IMR-90 (cell line): ENCODE data around the gene CGB1. TPM values are rescaled to one million over a fixed set of nuclear protein-coding genes. Genes with fewer than 3 reads are reported as not detected.
A peak's percentile ranks its signal among the peaks of the same experiment; 100 is the strongest.

Experiments used
- ATAC-seq: fragments of 200-7000 bp; cut with Tn5 transposase; 2 replicates; pipeline ENCODE4 v1.9.1; 2020; ENCODE audit warnings: low read depth, mild to moderate bottlenecking, moderate library complexity
- BruUV-seq: library from RNA; stranded (reverse); fragments of 400-500 nt; replicated peaks from 2 replicates; lab custom pipeline; 2021; lab: Mats Ljungman, UMichigan
- CTCF ChIA-PET: fragments of 300-600 bp; formaldehyde crosslinking; extraction: SDS; loops from one replicate; lab custom pipeline; 2021; ENCODE audit warnings: antibody characterized with exemption; lab: Yijun Ruan, JAX
- POLR2A ChIA-PET: fragments of 300-600 bp; sonication (Branson Sonifier 250); formaldehyde crosslinking; loops from one replicate; lab custom pipeline; 2022; ENCODE audit warnings: antibody characterized with exemption; ENCODE audit not compliant: unreplicated experiment; lab: Charles Lee
- DNase-seq: peaks from one replicate; pipeline ENCODE4 v3.0.0; 2013
- H2AFZ ChIP-seq: replicated peaks from 2 replicates; pipeline ENCODE3; 2013; ENCODE audit warnings: low read length, mild to moderate bottlenecking; ENCODE audit not compliant: poor library complexity
- H2AK5ac ChIP-seq: 2 replicates; pipeline ENCODE4 v1.6.1; 2013; ENCODE audit warnings: low read depth, low read length, inconsistent platforms
- H2AK9ac ChIP-seq: replicated peaks from 2 replicates; pipeline ENCODE3; 2013; ENCODE audit warnings: mild to moderate bottlenecking, low read depth, low read length, moderate library complexity; ENCODE audit not compliant: poor library complexity
- H2BK120ac ChIP-seq: 2 replicates; pipeline ENCODE4 v1.6.1; 2013; ENCODE audit warnings: low read depth, low read length, inconsistent platforms
- H2BK15ac ChIP-seq: 3 replicates; pipeline ENCODE4 v1.6.1; 2013; ENCODE audit warnings: low read depth, low read length, inconsistent platforms
- H2BK20ac ChIP-seq: 2 replicates; pipeline ENCODE4 v1.6.1; 2013; ENCODE audit warnings: low read depth, mild to moderate bottlenecking, inconsistent platforms, low read length, moderate library complexity
- H2BK5ac ChIP-seq: 2 replicates; pipeline ENCODE4 v1.6.1; 2013; ENCODE audit warnings: mild to moderate bottlenecking, low read depth, low read length, inconsistent platforms; ENCODE audit not compliant: poor library complexity, severe bottlenecking
- H3K14ac ChIP-seq: replicated peaks from 2 replicates; pipeline ENCODE4 v1.6.1; 2013; ENCODE audit warnings: low read depth, low read length, inconsistent platforms
- H3K18ac ChIP-seq: 2 replicates; pipeline ENCODE4 v1.6.1; 2013; ENCODE audit warnings: low read depth, low read length, control low read depth
- H3K23ac ChIP-seq: 2 replicates; pipeline ENCODE4 v1.6.1; 2013; ENCODE audit warnings: low read depth, low read length, inconsistent platforms
- H3K27ac ChIP-seq: 2 replicates; pipeline ENCODE4 v1.5.1; 2013; ENCODE audit warnings: mild to moderate bottlenecking, control low read depth, low read length; ENCODE audit not compliant: insufficient read depth
- H3K27me3 ChIP-seq: 2 replicates; pipeline ENCODE4 v1.6.1; 2013; ENCODE audit warnings: low read length; ENCODE audit not compliant: control insufficient read depth, insufficient read depth
- H3K36me3 ChIP-seq: 2 replicates; pipeline ENCODE4 v1.6.1; 2013; ENCODE audit warnings: low read length, mixed read lengths; ENCODE audit not compliant: control insufficient read depth, insufficient read depth
- H3K4ac ChIP-seq: 2 replicates; pipeline ENCODE4 v1.6.1; 2013; ENCODE audit warnings: low read depth, low read length, inconsistent platforms
- H3K4me1 ChIP-seq: 2 replicates; pipeline ENCODE4 v1.6.1; 2013; ENCODE audit warnings: low read length, mixed read lengths; ENCODE audit not compliant: control insufficient read depth, insufficient read depth
- H3K4me2 ChIP-seq: 2 replicates; pipeline ENCODE4 v1.6.1; 2013; ENCODE audit warnings: low read depth, mild to moderate bottlenecking, control low read depth, low read length, moderate library complexity
- H3K4me3 ChIP-seq: 2 replicates; pipeline ENCODE4 v1.5.1; 2013; ENCODE audit warnings: low read depth, mild to moderate bottlenecking, control low read depth, low read length, moderate library complexity; ENCODE audit not compliant: insufficient read depth
- H3K56ac ChIP-seq: 2 replicates; pipeline ENCODE4 v1.6.1; 2013; ENCODE audit warnings: low read length, inconsistent platforms; ENCODE audit not compliant: insufficient read depth; ENCODE audit errors: extremely low read depth
- H3K79me1 ChIP-seq, 2 experiments: 2 replicates each; pipeline ENCODE4 v1.6.1; 2013; ENCODE audit warnings: low read length in 2 of 2, inconsistent platforms in 1 of 2, low read depth in 1 of 2
- H3K9ac ChIP-seq: 2 replicates; pipeline ENCODE4 v1.6.1; 2013; ENCODE audit warnings: low read depth, low read length, control low read depth
- H3K9me1 ChIP-seq: 2 replicates; pipeline ENCODE4 v1.6.1; 2013; ENCODE audit warnings: low read length, inconsistent platforms; ENCODE audit not compliant: insufficient read depth
- H3K9me3 ChIP-seq: 2 replicates; pipeline ENCODE4 v1.6.1; 2013; ENCODE audit warnings: low read length; ENCODE audit not compliant: control insufficient read depth, insufficient read depth
- H4K20me1 ChIP-seq: 2 replicates; pipeline ENCODE4 v1.6.1; 2013; ENCODE audit warnings: low read length, inconsistent platforms; ENCODE audit not compliant: insufficient read depth
- H4K5ac ChIP-seq: 2 replicates; pipeline ENCODE4 v1.6.1; 2013; ENCODE audit warnings: mild to moderate bottlenecking, low read depth, low read length, control low read depth
- H4K8ac ChIP-seq, 2 experiments: 2 replicates each; pipeline ENCODE4 v1.6.1; 2013; ENCODE audit warnings: low read depth in 2 of 2, low read length in 2 of 2, control low read depth in 1 of 2, inconsistent platforms in 1 of 2
- H4K91ac ChIP-seq: 2 replicates; pipeline ENCODE4 v1.6.1; 2013; ENCODE audit warnings: low read depth, low read length, inconsistent platforms; ENCODE audit not compliant: insufficient read depth
- BHLHE40 ChIP-seq: fragments of 150-350 bp; IDR thresholded peaks from 2 replicates; pipeline ENCODE4 v1.6.1; 2016; ENCODE audit warnings: mild to moderate bottlenecking, low read depth, low read length
- CEBPB ChIP-seq: IDR thresholded peaks from 2 replicates; pipeline ENCODE4 v1.6.1; 2012; ENCODE audit warnings: low read depth, low read length, improper control_type of control experiment
- CHD1 ChIP-seq: IDR thresholded peaks from 2 replicates; pipeline ENCODE4 v1.6.1; 2012; ENCODE audit warnings: low read depth, low read length, improper control_type of control experiment
- CTCF ChIP-seq: conservative IDR thresholded peaks from 2 replicates; pipeline ENCODE4 v1.5.1; 2012; ENCODE audit warnings: mild to moderate bottlenecking, low read depth, low read length, improper control_type of control experiment
- ELK1 ChIP-seq: fragments of 150-350 bp; IDR thresholded peaks from 2 replicates; pipeline ENCODE4 v1.6.1; 2016; ENCODE audit warnings: low read depth, mild to moderate bottlenecking, low read length, moderate library complexity, borderline replicate concordance
- MAFK ChIP-seq: IDR thresholded peaks from 2 replicates; pipeline ENCODE4 v1.6.1; 2012; ENCODE audit warnings: low read depth, low read length, improper control_type of control experiment
- MAZ ChIP-seq: IDR thresholded peaks from 2 replicates; pipeline ENCODE4 v1.6.1; 2012; ENCODE audit warnings: low read depth, mild to moderate bottlenecking, low read length, improper control_type of control experiment, moderate library complexity, borderline replicate concordance
- MXI1 ChIP-seq: IDR thresholded peaks from 2 replicates; pipeline ENCODE4 v1.6.1; 2012; ENCODE audit warnings: low read depth, mild to moderate bottlenecking, low read length, moderate library complexity, borderline replicate concordance
- POLR2A ChIP-seq: IDR thresholded peaks from 2 replicates; pipeline ENCODE4 v1.6.1; 2012; ENCODE audit warnings: mild to moderate bottlenecking, low read depth, low read length
- RAD21 ChIP-seq: IDR thresholded peaks from 2 replicates; pipeline ENCODE4 v1.6.1; 2012; ENCODE audit warnings: low read length, improper control_type of control experiment
- RCOR1 ChIP-seq: IDR thresholded peaks from 2 replicates; pipeline ENCODE4 v1.6.1; 2012; ENCODE audit warnings: mild to moderate bottlenecking, low read length, improper control_type of control experiment; ENCODE audit not compliant: insufficient replicate concordance
- RFX5 ChIP-seq: IDR thresholded peaks from 2 replicates; pipeline ENCODE4 v1.8.0; 2012; ENCODE audit warnings: low read depth, mild to moderate bottlenecking, low read length, moderate library complexity
- SMC3 ChIP-seq: fragments of 150-350 bp; IDR thresholded peaks from 2 replicates; pipeline ENCODE4 v1.6.1; 2016; ENCODE audit warnings: low read depth, mild to moderate bottlenecking, antibody characterized with exemption, low read length, moderate library complexity
- USF2 ChIP-seq: fragments of 150-350 bp; IDR thresholded peaks from 2 replicates; pipeline ENCODE4 v1.6.1; 2017; ENCODE audit warnings: mild to moderate bottlenecking, antibody characterized with exemption, low read length, low read depth
- whole genome bisulfite sequencing, 2 experiments: methylation state at CpG; one replicate each; pipeline versions ENCODE4 v1.1.5 to v1.1.7; 2013; ENCODE audit warnings: missing lambda C conversion rate in 2 of 2; ENCODE audit not compliant: insufficient read length in 1 of 2; ENCODE audit errors: extremely low coverage in 2 of 2; 5-methylcytosine and 5-hydroxymethylcytosine counted together
- dilution Hi-C: fragments of 300-500 bp; cut with HindIII; formaldehyde crosslinking; loops from one replicate; pipeline ENCODE4 v1.14.3; 2018; ENCODE audit warnings: low sequenced_read_pairs; ENCODE audit not compliant: unreplicated experiment
- in situ Hi-C: fragments of 300-500 bp; cut with MboI; formaldehyde crosslinking; loops from 3 replicates; pipeline ENCODE4 v1.14.3; 2019; ENCODE audit warnings: low sequenced_read_pairs, inconsistent platforms, mixed read lengths
- intact Hi-C: fragments of 100-400 bp; cut with micrococcal nuclease; formaldehyde crosslinking; loops from 2 replicates; pipeline ENCODE4 v1.10.0; 2022
- polyA plus RNA-seq, 3 experiments: library from polyadenylated mRNA; depleted of rRNA; stranded (reverse); fragments of >200 nt; gene quantifications; 2 replicates each; pipeline ENCODE4 v1.2.3, GENCODE V29; 2012; ENCODE audit warnings: low replicate concordance in 1 of 3
- total RNA-seq: library from RNA; depleted of rRNA; stranded (reverse); fragments of >200 nt; gene quantifications from 2 replicates; pipeline ENCODE4 v1.2.3, GENCODE V29; 2012

Gene CGB1
- total and polyA plus RNA-seq, 2 of the 4 experiments (the other 2 are of a cell fraction): not detected

- peak overlapping the region; percentile 88 for H2AFZ ChIP-seq
- TF ChIP-seq RAD21 (no peak), CHD1 (no peak), CTCF (no peak), MXI1 (no peak), USF2 (no peak), CEBPB (no peak), MAZ (no peak), BHLHE40 (no peak), MAFK (no peak), ELK1 (no peak), POLR2A (no peak), RCOR1 (no peak), SMC3 (no peak), RFX5 (no peak)
Measured at GRCh38 chr19:49084206-49085019, 47.7 kb upstream of the CGB1 start.

More at GRCh38 chr19:49084206-49085019, 47.7 kb upstream of the CGB1 start:
- Histone ChIP-seq H3K4ac (peak overlapping the region; percentile 93), H3K9me1 (0 out of 2 replicates have a peak, but pooled peaks cover 2% of the 10 kb centered on the region), H4K8ac (peak overlapping the region; percentile 82 to 99), H2BK5ac (peak overlapping the region; percentile 79), H2AK5ac (peak overlapping the region; percentile 67), H3K79me1 (peaks cover 0 to 26% of the 10 kb centered on the region in 2 experiments; a peak in 2 of 4 replicates), H3K23ac (peak overlapping the region; percentile 64; the same call in 1 of the 2 replicates), H4K5ac (peak overlapping the region; percentile 95), H3K4me1 (peaks cover 6% of the 10 kb centered on the region), H2BK15ac (0 out of 3 replicates have a peak overlapping the region, but pooled peaks have one; percentile 1), H3K36me3 (peaks cover 15% of the 10 kb centered on the region), H3K27me3 (no peaks in the 10 kb centered on the region), H3K9me3 (no peaks in the 10 kb centered on the region), H3K14ac (peak overlapping the region; percentile 95), H3K56ac (peak overlapping the region; percentile 51), H3K18ac (peak overlapping the region; percentile 77), H3K4me2 (peak overlapping the region; percentile 83), H4K20me1 (peaks cover 36% of the 10 kb centered on the region), H3K27ac (peak overlapping the region; percentile 66), H2AK9ac (peak overlapping the region; percentile 92), H4K91ac (peak overlapping the region; percentile 95), H2BK20ac (no peak overlapping the region), H2BK120ac (peak overlapping the region; percentile 39; the same call in 1 of the 2 replicates), H3K4me3 (peak overlapping the region; percentile 69), H3K9ac (peak overlapping the region; percentile 79)
- intact Hi-C loops: no loop called here
- ChIA-PET CTCF (no interaction called here), POLR2A (interaction anchor here (0.6 kb wide), 1 partner anchor 48 kb away, joined by 4 read pairs; no protein-coding TSS in a partner anchor)
- ATAC-seq: no peak
- in situ Hi-C loops: no loop called here
- no peak for DNase-seq
- no TSS peak for BruUV-seq
- WGBS, 2 experiments: 71 to 100% methylated on average over 1 to 16 of the region's 26 CpGs
- dilution Hi-C loops: no loop called here
